GM21723 (cell line): Measurements from ENCODE around the gene HSPB2.

Experiments used
- ATAC-seq: cut with Tn5 transposase; IDR thresholded peaks from one replicate; pipeline ENCODE4 v1.9.1; 2021; ENCODE audit warnings: mild to moderate bottlenecking, moderate library complexity; ENCODE audit not compliant: unreplicated experiment

The HSPB2 gene

GRCh38 chr11:111937461-111937769 lies 24.9 kb downstream of the HSPB2 start:
- no peak for ATAC-seq

- no peak for ATAC-seq
These were observed 25.3 kb downstream of the HSPB2 start for GRCh38 chr11:111937844-111938243.

DNA sequence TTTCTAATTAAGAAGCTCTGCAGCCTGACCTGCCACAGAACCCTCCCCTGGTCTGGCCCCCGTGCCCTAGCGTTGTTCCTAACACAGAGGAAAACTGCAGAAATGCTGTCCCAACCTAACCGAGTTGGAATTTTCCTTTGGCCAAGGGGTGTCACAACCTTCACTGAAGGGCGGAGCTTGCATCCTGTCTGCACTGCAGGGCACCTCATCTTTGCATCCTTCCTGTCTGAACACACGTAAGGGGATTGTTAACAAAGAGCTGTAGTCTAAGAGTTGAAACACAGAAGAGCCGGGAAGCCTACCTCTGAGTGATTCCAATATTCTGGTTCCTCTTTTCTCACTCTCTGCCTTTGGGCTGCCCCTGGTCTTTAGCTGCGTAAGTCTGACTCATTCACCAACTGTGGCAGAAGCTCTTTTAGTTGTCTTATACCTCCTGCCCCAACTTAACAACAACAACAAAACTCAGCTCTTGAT lies 26.2 kb downstream of the HSPB2 start:
- peak; percentile 85 for ATAC-seq

DNA sequence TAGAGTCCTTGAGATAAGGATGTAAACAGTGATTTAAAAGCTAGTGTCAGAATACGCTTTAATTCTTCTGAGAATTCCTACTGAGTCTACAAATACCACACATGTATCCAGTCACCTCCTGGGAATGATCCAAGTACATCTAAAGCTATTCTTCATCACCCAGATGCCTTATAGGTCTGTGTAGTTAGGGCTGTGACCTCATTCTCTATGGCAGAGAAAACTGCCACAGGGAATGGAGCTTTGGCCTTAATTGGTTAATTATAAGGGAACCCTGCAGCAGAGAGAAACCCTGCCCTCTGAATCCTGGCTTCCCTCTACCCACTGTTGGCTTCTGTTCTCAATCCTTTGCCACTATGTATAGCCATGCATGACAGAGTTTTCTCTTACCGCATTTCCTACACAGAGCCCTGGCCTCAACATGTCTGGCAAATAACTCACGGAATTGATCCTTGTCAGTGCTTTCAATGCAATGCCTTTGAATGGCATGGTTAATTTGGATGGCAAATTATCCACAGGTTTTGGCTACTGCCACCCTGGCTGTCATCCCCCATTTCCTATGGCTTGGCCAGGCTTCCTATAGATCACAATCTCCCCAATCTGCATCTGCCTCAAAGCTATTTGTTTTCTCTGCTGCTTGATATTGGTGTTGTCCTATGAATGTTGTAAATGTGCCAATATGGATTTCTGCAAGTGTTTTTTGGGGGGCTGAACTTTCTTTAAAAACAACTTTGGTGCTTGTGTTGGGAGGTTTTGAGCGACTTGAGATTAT lies 27.5 kb downstream of the HSPB2 start:
- ATAC-seq: no peak

DNA sequence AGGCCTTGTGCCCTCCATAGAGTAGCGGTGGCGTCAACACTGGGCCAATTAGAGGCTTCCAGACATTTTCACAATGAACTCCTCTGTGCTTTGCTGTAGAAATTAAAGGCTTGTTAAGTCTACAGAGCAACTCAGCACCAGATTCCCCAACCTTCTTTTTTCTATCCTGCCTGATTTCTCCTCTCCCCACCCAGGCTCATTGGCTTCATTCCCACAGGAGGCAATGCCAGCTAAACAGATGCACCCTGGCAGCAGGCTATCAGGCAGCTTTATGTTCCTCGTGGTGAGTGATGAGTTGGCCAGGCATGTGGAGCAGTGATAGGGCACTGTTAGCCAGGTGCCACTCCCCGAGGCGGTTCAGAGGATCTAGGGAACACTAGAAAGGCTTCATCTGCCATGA lies 29.4 kb downstream of the HSPB2 start:
- ATAC-seq: no peak

GRCh38 chr11:111942829-111943228 lies 30.3 kb downstream of the HSPB2 start:
- ATAC-seq: no peak

GRCh38 chr11:111944139-111944538 lies 31.6 kb downstream of the HSPB2 start:
- ATAC-seq: no peak

DNA sequence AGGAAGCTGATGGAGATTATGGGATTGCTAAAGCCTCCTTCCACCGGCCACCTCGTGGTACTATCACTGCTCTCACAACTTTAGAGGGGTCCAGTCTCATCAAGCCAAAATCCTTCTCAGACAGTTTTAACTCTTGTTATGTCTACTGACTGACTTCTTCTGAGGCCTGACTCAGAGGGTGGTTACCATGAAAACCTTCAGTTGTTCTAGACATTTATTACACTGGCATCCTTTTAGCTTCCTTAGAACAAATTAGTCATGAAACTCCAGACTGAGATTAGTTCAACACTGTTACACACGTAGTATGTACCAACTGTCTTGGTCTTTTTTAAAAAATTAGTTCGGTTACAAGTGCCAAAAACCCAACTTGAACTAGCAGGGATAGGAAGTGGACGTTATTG lies 32.1 kb downstream of the HSPB2 start:
- ATAC-seq: no peak

DNA sequence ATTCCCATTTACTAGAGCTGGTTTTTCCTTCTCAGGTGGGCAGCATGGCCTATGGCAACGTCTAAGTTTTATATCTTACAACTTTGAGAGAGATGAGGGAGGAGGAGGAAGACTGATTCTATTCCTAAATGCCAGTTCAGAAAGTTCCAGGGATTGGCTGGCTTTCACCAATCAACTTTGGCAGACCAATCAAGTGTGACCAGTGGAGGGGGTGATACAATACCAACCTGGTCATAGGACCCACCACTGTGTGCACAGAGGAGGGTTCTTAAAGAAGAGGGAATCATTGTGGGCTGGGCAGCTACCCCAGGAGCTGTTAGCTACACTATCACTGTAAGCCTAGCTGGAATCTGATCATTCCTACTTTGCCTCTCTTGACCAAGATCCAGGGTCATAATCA lies 32.7 kb downstream of the HSPB2 start:
- no peak for ATAC-seq

DNA sequence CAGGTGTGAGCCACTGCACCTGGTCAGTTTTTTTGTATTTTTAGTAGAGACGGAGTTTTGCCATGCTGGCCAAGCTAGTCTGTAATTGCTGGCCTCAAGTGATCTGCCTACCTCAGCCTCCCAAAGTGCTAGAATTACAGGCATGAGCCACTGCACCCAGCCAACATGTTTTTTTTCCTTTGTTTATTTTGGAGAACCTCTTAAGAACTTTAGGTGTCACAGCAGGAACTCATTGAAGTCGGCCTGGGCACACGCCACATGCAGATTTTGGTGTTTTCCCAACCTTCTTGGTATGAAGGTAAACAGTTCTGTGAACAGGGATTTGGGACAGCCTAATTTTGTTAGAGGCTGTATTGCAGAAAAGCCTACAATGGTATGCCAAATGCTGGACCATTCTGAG lies 34.0 kb downstream of the HSPB2 start:
- no peak for ATAC-seq

- ATAC-seq: peak; percentile 74
These were observed 34.6 kb downstream of the HSPB2 start for GRCh38 chr11:111947143-111947542.

- no peak for ATAC-seq
These were observed 37.2 kb downstream of the HSPB2 start for GRCh38 chr11:111949519-111950426.

DNA sequence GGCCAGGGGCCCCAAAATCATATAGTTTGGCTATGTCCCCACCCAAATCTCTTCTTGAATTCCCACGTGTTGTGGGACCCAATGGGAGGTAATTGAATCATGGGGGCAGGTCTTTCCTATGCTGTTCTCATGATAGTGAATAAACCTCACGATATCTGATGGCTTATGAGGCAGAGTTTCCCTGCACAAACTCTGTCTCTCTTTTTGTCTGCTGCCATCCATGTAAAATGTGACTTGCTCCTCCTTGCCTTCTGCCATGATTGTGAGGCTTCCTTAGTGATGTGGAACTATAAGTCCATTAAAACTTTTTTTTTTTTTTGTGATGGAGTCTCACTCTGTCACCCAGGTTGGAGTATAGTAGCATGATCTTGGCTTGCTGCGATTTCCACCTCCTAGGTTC lies 39.0 kb downstream of the HSPB2 start:
- ATAC-seq: no peak

DNA sequence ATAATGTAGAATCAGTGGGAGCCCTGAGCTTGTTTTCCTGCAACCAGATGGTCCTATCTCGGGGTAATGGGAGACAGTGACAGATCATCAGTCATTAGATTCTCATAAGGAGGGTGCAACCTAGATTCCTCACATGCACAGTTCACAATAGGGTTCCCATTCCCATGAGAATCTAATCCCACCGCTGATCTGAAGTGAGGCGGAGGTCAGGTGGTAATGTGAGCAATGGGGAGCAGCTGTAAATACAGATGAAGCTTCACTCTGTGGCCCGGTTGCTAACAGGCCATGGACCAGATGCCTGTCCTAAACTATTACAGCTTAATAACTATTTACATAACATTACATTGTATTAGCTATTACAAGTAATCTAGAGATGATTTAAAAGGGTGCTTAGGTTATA lies 41.6 kb downstream of the HSPB2 start:
- no peak for ATAC-seq

DNA sequence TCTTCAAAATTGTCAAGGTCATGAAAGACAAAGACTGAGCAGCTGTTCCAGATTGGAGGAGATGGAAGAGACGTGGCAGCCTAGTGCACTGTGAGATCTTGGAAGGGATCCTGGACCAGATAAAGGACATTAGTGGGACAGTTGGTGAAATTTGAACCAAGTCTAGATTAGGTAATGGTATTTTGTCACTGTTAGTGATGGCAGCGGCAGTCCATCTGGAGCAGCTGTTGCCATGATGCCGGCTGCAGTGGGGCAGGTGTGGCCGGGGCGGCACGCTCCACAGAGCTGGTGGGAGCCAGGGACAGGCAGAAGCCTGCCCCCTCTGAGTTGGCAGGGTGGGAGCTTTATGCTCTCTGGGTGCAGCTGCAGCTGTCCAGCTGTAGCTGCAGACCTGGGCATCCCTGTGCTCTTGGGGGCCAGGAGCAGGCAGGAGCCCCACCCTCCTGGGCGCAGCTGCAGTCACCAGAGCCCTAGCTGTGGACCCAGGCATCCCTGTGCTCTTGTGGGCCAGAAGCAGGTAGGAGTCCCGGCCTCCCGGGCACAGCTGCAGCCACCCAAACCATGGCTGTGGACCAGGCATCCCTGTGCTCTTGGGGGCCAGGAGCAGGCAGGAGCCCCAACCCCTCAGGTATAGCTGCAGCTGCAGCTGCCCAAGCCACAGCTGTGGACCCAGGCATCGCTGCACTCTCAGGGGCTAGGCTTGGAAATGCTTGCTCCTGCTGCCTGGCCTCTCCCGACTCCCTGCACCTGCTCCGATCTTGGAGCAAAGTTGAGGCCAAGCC lies 45.3 kb downstream of the HSPB2 start:
- no peak for ATAC-seq

- ATAC-seq: no peak
These were observed 48.4 kb downstream of the HSPB2 start for GRCh38 chr11:111960916-111961315.

GRCh38 chr11:111961389-111962300 lies 49.1 kb downstream of the HSPB2 start:
- no peak for ATAC-seq
